HepG2 (cell line): Measurements from ENCODE around the gene CCDC93. TPM values are rescaled to one million over a fixed set of nuclear protein-coding genes. Genes with fewer than 3 reads are reported as not detected.

Experiments used
- ATAC-seq: fragments of 200-7000 bp; cut with Tn5 transposase; 3 replicates; pipeline ENCODE4 v1.9.1; 2020; ENCODE audit warnings: mild to moderate bottlenecking, moderate library complexity
- BruUV-seq: library from RNA; stranded (reverse); fragments of 400-500 nt; replicated peaks from 2 replicates; lab custom pipeline; 2021; lab: Mats Ljungman, UMichigan
- CTCF ChIA-PET: fragments of 300-600 bp; formaldehyde crosslinking; extraction: SDS; loops from one replicate; lab custom pipeline; 2021; ENCODE audit warnings: low total read pairs, inconsistent platforms, low intra/inter-chr PET ratio; lab: Yijun Ruan, JAX
- POLR2A ChIA-PET: fragments of 350-600 bp; sonication (Branson Sonifier 250); formaldehyde crosslinking; loops from one replicate; lab custom pipeline; 2020; ENCODE audit warnings: antibody characterized with exemption, inconsistent platforms; lab: Yijun Ruan, JAX
- DNase-seq: peaks from one replicate; pipeline ENCODE4 v3.0.0-alpha.2; 2015; ENCODE audit warnings: low spot score
- FAIRE-seq: peaks from 3 replicates; lab custom pipeline; 2011; peaks lifted over from hg19 to GRCh38; lab: Jason Lieb, UNC
- H2AFZ ChIP-seq: one replicate; pipeline ENCODE4 v1.6.1; 2011; ENCODE audit warnings: low read length, inconsistent platforms
- H3K27ac ChIP-seq: fragments of 300-600 bp; 3 replicates; pipeline ENCODE4 v1.8.0; 2011; ENCODE audit warnings: mixed run types, mild to moderate bottlenecking, mixed read lengths, low read length, inconsistent platforms; ENCODE audit not compliant: insufficient read depth; ENCODE audit errors: extremely low read length
- H3K27me3 ChIP-seq, 2 experiments: fragments of 200-600 bp in 1 of 2; 2 replicates in 1 of 2; 3 replicates in 1 of 2; pipeline versions ENCODE4 v1.6.0 to v1.8.0; 2011; ENCODE audit warnings: low read length in 2 of 2, mild to moderate bottlenecking in 2 of 2, moderate library complexity in 2 of 2, inconsistent platforms in 1 of 2; ENCODE audit not compliant: insufficient read depth in 2 of 2, control insufficient read depth in 1 of 2
- H3K36me3 ChIP-seq, 2 experiments: fragments of 200-600 bp in 1 of 2; replicated peaks in 1 of 2; 2 replicates in 1 of 2; 3 replicates in 1 of 2; pipeline versions ENCODE4 v1.5.1 to v1.8.0; 2011; ENCODE audit warnings: low read length in 2 of 2, inconsistent platforms in 1 of 2; ENCODE audit not compliant: insufficient read depth in 2 of 2, control insufficient read depth in 1 of 2
- H3K4me1 ChIP-seq: 2 replicates; pipeline ENCODE4 v1.5.1; 2012; ENCODE audit warnings: low read length, inconsistent platforms; ENCODE audit not compliant: insufficient read depth
- H3K4me2 ChIP-seq: 2 replicates; pipeline ENCODE4 v1.6.0; 2011; ENCODE audit warnings: low read depth, low read length, inconsistent platforms
- H3K4me3 ChIP-seq, 3 experiments: fragments of 200-600 bp in 1 of 3; sonication (generic), shearing (Covaris generic) in 1 of 3; replicated peaks in 1 of 3; 2 replicates each; pipeline ENCODE4 v1.5.1; 2011 to 2016; ENCODE audit warnings: low read length in 3 of 3, inconsistent platforms in 2 of 3, low read depth in 2 of 3, mild to moderate bottlenecking in 2 of 3, control low read depth in 1 of 3, mixed read lengths in 1 of 3; ENCODE audit not compliant: insufficient read depth in 1 of 3
- H3K79me2 ChIP-seq: one replicate; pipeline ENCODE4 v1.6.1; 2011; ENCODE audit warnings: low read length, inconsistent platforms; ENCODE audit not compliant: insufficient read depth
- H3K9ac ChIP-seq: 2 replicates; pipeline ENCODE4 v1.6.0; 2011; ENCODE audit warnings: mild to moderate bottlenecking, low read depth, low read length, inconsistent platforms; ENCODE audit not compliant: insufficient read depth
- H3K9me3 ChIP-seq: 2 replicates; pipeline ENCODE4 v1.5.1; 2012; ENCODE audit warnings: mild to moderate bottlenecking, low read length
- H4K20me1 ChIP-seq: 2 replicates; pipeline ENCODE4 v1.6.0; 2011; ENCODE audit warnings: inconsistent platforms, mild to moderate bottlenecking, low read length, moderate library complexity; ENCODE audit not compliant: insufficient read depth
- ATF2 ChIP-seq: sonication (generic); formaldehyde crosslinking; IDR thresholded peaks from 2 replicates; pipeline ENCODE4 v1.4.0; 2020; ENCODE audit warnings: missing genetic modification reagents
- GLMP ChIP-seq: sonication (generic); formaldehyde crosslinking; IDR thresholded peaks from 2 replicates; pipeline ENCODE4 v1.9.0; 2021; ENCODE audit warnings: missing genetic modification reagents, mild to moderate bottlenecking, borderline replicate concordance
- HMG20A ChIP-seq: IDR thresholded peaks from 2 replicates; pipeline ENCODE4 v1.6.1; 2016; ENCODE audit warnings: borderline replicate concordance
- ZBTB37 ChIP-seq: sonication (generic); formaldehyde crosslinking; IDR thresholded peaks from 2 replicates; pipeline ENCODE4 v1.4.0; 2020; ENCODE audit warnings: mild to moderate bottlenecking, missing genetic modification reagents
- ZFP37 ChIP-seq: sonication (generic); formaldehyde crosslinking; IDR thresholded peaks from 2 replicates; pipeline ENCODE4 v1.4.0; 2020; ENCODE audit warnings: missing genetic modification reagents, borderline replicate concordance
- WGBS: methylation state at CpG from one replicate; pipeline ENCODE4 v1.1.6; 2017; ENCODE audit warnings: low lambda C conversion rate; 5-methylcytosine and 5-hydroxymethylcytosine counted together
- in situ Hi-C: cut with HindIII; loops from 2 replicates; pipeline ENCODE4 v1.10.0; 2017; ENCODE audit warnings: low pct_unique_long_range_greater_than_20kb; ENCODE audit not compliant: extremely low pct_ligation_motif_present
- intact Hi-C: fragments of 100-400 bp; cut with micrococcal nuclease; formaldehyde crosslinking; loops from one replicate; pipeline ENCODE4 v1.10.0; 2022; ENCODE audit not compliant: unreplicated experiment
- polyA plus RNA-seq, 8 experiments: library from polyadenylated mRNA; depleted of rRNA in 3 of 8; stranded (reverse) in 7 of 8; unstranded in 1 of 8; fragments of >200 nt; fragmentation: Illumina TruSeq in 4 of 8; extraction: Trizol in 4 of 8; gene quantifications; 2 replicates each; pipeline versions ENCODE4 v1.2.1 to v1.2.3, GENCODE V29; 2011 to 2016; ENCODE audit warnings: low read depth in 4 of 8, missing spikeins in 1 of 8, mixed read lengths in 1 of 8; ENCODE audit not compliant: insufficient read depth in 1 of 8
- total RNA-seq, 5 experiments: library from RNA; depleted of rRNA; stranded (reverse); fragments of >200 nt; fragmentation: Illumina TruSeq; extraction: Trizol; gene quantifications; 2 replicates each; pipeline ENCODE4 v1.2.3, GENCODE V29; 2016; ENCODE audit warnings: low read depth in 1 of 5

The CCDC93 gene
- total and polyA plus RNA-seq, 2 of the 13 experiments (the other 11 are each of a cell fraction or from before 2014, with no cell fraction given) = 37.2 to 53.2 TPM

- TF ChIP-seq GLMP = no peak
Measured at GRCh38 chr2:118055512-118056164, 41.8 kb upstream of the CCDC93 start (continued).

- in situ Hi-C loops (no loop called here), intact Hi-C loops (no loop called here)
- DNase-seq = no peak
- Histone ChIP-seq H3K9me3 (no peaks in the 10 kb centered on the region), H4K20me1 (no peaks in the 10 kb centered on the region), H3K79me2 (no peaks in the 10 kb centered on the region), H2AFZ (no peak overlapping the region), H3K4me2 (no peak overlapping the region), H3K9ac (no peak overlapping the region), H3K27ac (no peak overlapping the region), H3K27me3 (peaks cover 0 to 26% of the 10 kb centered on the region in 2 experiments; a peak in 2 of 5 replicates), H3K4me1 (no peaks in the 10 kb centered on the region), H3K4me3 (no peak overlapping the region), H3K36me3 (no peaks in the 10 kb centered on the region)
- CTCF ChIA-PET = no interaction called here
- FAIRE-seq = no peak
- POLR2A ChIA-PET = no interaction called here
- no peak for ATAC-seq
- TF ChIP-seq ATF2 (CRISPR knock-in tag) (no peak), ZFP37 (CRISPR knock-in tag) (no peak), ZBTB37 (CRISPR knock-in tag) (no peak), HMG20A (no peak)
- no TSS peak for BruUV-seq
- WGBS = 6% methylated on average over 3 of the region's 3 CpGs
Measured at GRCh38 chr2:118054213-118055008, 40.5 kb upstream of the CCDC93 start.
